CD4-positive, alpha-beta T cell treated with Interleukin-6 at 100 ng/mL for 8 hours (primary cell): ENCODE data around the gene CAPZA2.

ENCODE experiments used
- DNase-seq: peaks from one replicate; pipeline ENCODE4 v3.0.0-alpha.2; 2020; ENCODE audit warnings: mixed read lengths, low spot score

CAPZA2 gene

GRCh38 chr7:116862951-116863670, 724 bp downstream of the CAPZA2 start:
- DNase-seq, result no peak

- DNase-seq, result no peak
These were observed 1.6 kb downstream of the CAPZA2 start for GRCh38 chr7:116863936-116864500.

- no peak for DNase-seq
These were observed 8.8 kb downstream of the CAPZA2 start for GRCh38 chr7:116871061-116871700.

GRCh38 chr7:116872026-116872425, 9.6 kb downstream of the CAPZA2 start:
- no peak for DNase-seq

GRCh38 chr7:116873619-116874018, 11.2 kb downstream of the CAPZA2 start:
- no peak for DNase-seq

GRCh38 chr7:116876664-116877442, 14.5 kb downstream of the CAPZA2 start:
- no peak for DNase-seq

GRCh38 chr7:116877443-116878217, 15.2 kb downstream of the CAPZA2 start:
- no peak for DNase-seq

GRCh38 chr7:116884691-116885090, 22.3 kb downstream of the CAPZA2 start:
- no peak for DNase-seq

- no peak for DNase-seq
These were observed 23.3 kb downstream of the CAPZA2 start for GRCh38 chr7:116885724-116886123.

GRCh38 chr7:116886543-116887156, 24.3 kb downstream of the CAPZA2 start:
- no peak for DNase-seq

GRCh38 chr7:116888895-116889294, 26.5 kb downstream of the CAPZA2 start:
- DNase-seq, result no peak

- DNase-seq, result no peak
These were observed 33.5 kb downstream of the CAPZA2 start for GRCh38 chr7:116895849-116896248.

GRCh38 chr7:116897661-116898060, 35.3 kb downstream of the CAPZA2 start:
- no peak for DNase-seq

- no peak for DNase-seq
These were observed 36.9 kb downstream of the CAPZA2 start for GRCh38 chr7:116899308-116899707.

- no peak for DNase-seq
These were observed 38.8 kb downstream of the CAPZA2 start for GRCh38 chr7:116901143-116901542.

GRCh38 chr7:116902867-116903266, 40.5 kb downstream of the CAPZA2 start:
- no peak for DNase-seq

- DNase-seq, result no peak
These were observed 44.0 kb downstream of the CAPZA2 start for GRCh38 chr7:116906391-116906790.

- no peak for DNase-seq
These were observed 48.0 kb downstream of the CAPZA2 start for GRCh38 chr7:116910383-116910782.

GRCh38 chr7:116911801-116912200, 49.4 kb downstream of the CAPZA2 start:
- DNase-seq, result no peak

- no peak for DNase-seq
These were observed 50.0 kb downstream of the CAPZA2 start for GRCh38 chr7:116912269-116912909.

GRCh38 chr7:116918704-116919103, 56.3 kb downstream of the CAPZA2 start:
- DNase-seq, result no peak
